OCI-LY1 (cell line): Measurements from ENCODE around the gene GRK1.

Experiments
- EZH2 ChIP-seq: fragments of 200-600 bp; sonication (generic), shearing (Covaris generic); IDR thresholded peaks from 2 replicates; pipeline ENCODE4 v1.8.0; 2017; ENCODE audit warnings: borderline replicate concordance, mixed run types, mild to moderate bottlenecking, antibody characterized with exemption, low read length, moderate library complexity, mixed read lengths
- TF ChIP-seq, protein P1 (sequence below): fragments of 200-600 bp; sonication (generic), shearing (Covaris generic); IDR thresholded peaks from 2 replicates; pipeline ENCODE4 v1.5.1; 2017; ENCODE audit warnings: mild to moderate bottlenecking, antibody characterized with exemption, low read length, moderate library complexity, mixed read lengths

DNA sequence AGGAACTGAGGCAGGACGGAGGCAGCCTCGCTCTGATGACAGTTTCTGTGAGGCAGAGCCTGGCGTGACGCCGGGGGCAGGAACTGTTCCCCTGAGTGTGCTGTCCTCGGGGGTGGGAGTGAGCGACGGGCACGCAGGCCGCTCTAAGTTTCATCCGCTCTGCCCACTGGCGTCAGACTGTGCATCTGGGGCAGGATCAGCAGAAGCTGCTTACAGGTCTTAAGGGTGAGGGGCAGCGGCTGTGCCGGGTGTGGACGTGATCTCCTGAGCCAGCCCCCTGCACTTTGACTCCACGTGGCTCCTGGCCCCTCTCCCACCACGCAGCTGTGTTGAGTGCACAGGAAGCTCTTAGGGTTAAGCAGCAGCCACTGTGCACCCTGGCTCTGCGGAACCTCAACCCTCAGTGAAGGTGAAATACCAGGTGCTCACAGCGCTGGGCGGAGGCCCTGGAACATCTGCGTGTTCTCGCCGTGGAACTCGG, 1.5 kb downstream of the GRK1 start:
- no peak for TF ChIP-seq EZH2
- TF ChIP-seq, protein P1, sequence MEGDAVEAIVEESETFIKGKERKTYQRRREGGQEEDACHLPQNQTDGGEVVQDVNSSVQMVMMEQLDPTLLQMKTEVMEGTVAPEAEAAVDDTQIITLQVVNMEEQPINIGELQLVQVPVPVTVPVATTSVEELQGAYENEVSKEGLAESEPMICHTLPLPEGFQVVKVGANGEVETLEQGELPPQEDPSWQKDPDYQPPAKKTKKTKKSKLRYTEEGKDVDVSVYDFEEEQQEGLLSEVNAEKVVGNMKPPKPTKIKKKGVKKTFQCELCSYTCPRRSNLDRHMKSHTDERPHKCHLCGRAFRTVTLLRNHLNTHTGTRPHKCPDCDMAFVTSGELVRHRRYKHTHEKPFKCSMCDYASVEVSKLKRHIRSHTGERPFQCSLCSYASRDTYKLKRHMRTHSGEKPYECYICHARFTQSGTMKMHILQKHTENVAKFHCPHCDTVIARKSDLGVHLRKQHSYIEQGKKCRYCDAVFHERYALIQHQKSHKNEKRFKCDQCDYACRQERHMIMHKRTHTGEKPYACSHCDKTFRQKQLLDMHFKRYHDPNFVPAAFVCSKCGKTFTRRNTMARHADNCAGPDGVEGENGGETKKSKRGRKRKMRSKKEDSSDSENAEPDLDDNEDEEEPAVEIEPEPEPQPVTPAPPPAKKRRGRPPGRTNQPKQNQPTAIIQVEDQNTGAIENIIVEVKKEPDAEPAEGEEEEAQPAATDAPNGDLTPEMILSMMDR: no peak
